SH-SY5Y (cell line): ENCODE results near the gene CCDC122.

Source experiments
- GATA2 ChIP-seq: IDR thresholded peaks from 2 replicates; pipeline ENCODE4 v1.6.1; 2011; ENCODE audit warnings: mild to moderate bottlenecking, low read depth, low read length
- GATA3 ChIP-seq: IDR thresholded peaks from 2 replicates; pipeline ENCODE4 v1.6.1; 2011; ENCODE audit warnings: low read depth, mild to moderate bottlenecking, low read length, moderate library complexity

GRCh38 chr13:43880926-43881325 lies 1.4 kb upstream of the CCDC122 start:
- TF ChIP-seq GATA3 (no peak), GATA2 (no peak)
